ENCODE measurements around the gene ZIC5. TPM values are rescaled to one million over a fixed set of nuclear protein-coding genes. Genes with fewer than 3 reads are reported as not detected.
A peak's percentile ranks its signal among the peaks of the same experiment; 100 is the strongest.

ZIC5 gene
- total RNA-seq, 1 donor from 2014 or later = 15.1 TPM

DNA sequence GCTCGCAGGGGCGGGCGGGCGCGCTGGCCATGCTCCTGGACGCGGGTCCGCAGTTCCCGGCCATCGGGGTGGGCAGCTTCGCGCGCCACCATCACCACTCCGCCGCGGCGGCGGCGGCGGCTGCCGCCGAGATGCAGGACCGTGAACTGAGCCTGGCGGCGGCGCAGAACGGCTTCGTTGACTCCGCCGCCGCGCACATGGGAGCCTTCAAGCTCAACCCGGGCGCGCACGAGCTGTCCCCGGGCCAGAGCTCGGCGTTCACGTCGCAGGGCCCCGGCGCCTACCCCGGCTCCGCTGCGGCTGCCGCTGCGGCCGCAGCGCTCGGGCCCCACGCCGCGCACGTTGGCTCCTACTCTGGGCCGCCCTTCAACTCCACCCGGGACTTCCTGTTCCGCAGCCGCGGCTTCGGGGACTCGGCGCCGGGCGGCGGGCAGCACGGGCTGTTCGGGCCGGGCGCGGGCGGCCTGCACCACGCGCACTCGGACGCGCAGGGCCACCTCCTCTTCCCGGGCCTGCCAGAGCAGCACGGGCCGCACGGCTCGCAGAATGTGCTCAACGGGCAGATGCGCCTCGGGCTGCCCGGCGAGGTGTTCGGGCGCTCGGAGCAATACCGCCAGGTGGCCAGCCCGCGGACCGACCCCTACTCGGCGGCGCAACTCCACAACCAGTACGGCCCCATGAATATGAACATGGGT is 10.6 kb upstream of the ZIC5 start:
- peaks cover 18% of the 10 kb centered on the region for H3K36me3 Mint-ChIP-seq
- peaks cover 70% of the 10 kb centered on the region for H3K27me3 Mint-ChIP-seq
- peak overlapping the region; percentile 87 for H3K27ac Mint-ChIP-seq
- TF ChIP-seq, protein P1, sequence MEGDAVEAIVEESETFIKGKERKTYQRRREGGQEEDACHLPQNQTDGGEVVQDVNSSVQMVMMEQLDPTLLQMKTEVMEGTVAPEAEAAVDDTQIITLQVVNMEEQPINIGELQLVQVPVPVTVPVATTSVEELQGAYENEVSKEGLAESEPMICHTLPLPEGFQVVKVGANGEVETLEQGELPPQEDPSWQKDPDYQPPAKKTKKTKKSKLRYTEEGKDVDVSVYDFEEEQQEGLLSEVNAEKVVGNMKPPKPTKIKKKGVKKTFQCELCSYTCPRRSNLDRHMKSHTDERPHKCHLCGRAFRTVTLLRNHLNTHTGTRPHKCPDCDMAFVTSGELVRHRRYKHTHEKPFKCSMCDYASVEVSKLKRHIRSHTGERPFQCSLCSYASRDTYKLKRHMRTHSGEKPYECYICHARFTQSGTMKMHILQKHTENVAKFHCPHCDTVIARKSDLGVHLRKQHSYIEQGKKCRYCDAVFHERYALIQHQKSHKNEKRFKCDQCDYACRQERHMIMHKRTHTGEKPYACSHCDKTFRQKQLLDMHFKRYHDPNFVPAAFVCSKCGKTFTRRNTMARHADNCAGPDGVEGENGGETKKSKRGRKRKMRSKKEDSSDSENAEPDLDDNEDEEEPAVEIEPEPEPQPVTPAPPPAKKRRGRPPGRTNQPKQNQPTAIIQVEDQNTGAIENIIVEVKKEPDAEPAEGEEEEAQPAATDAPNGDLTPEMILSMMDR (conservative IDR thresholded peaks at IDR 0.05) = no peak
- DNase-seq (ENCODE audit: extremely low spot score, unreplicated experiment) = peak; percentile 72
- peak overlapping the region; percentile 88 for H3K4me3 Mint-ChIP-seq
- H3K9me3 Mint-ChIP-seq = no peaks in the 10 kb centered on the region
- peaks cover 4% of the 10 kb centered on the region for H3K4me1 Mint-ChIP-seq (ENCODE audit: unreplicated experiment)

DNA sequence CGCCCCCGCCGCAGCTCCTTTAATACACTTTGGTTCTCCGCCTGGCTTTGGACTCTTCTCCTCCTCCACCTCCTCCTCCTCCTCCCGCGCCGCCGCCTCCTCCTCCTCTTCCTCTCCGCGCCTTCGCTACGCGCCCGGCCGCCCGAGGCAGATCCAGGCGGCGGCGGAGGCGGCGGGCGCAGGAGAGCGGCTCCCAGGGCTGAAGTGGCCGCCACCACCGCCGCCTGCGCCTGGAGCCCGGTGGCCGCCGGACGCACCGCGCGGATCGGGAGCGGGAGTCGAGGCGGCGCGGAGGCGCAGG is 10.1 kb upstream of the ZIC5 start, which contains the start of gene ZIC2:
Gene ZIC2 (plus strand): TSS at position 50 of the 301 bp plus-strand sequence. CDS start 281 bp downstream, outside the sequence.
- H3K4me3 Mint-ChIP-seq = peak within 1 kb of the TSS; percentile 88
- no peaks in the 10 kb centered on the region for H3K9me3 Mint-ChIP-seq
- H3K27ac Mint-ChIP-seq = peak within 1 kb of the TSS; percentile 87
- H3K4me1 Mint-ChIP-seq (ENCODE audit: unreplicated experiment) = peaks cover 4% of the 10 kb centered on the region
- TF ChIP-seq, protein P1 (conservative IDR thresholded peaks at IDR 0.05) = no peak
- no peak for DNase-seq (ENCODE audit: extremely low spot score, unreplicated experiment)
- peaks cover 70% of the 10 kb centered on the region for H3K27me3 Mint-ChIP-seq
- peaks cover 17% of the 10 kb centered on the region for H3K36me3 Mint-ChIP-seq

DNA sequence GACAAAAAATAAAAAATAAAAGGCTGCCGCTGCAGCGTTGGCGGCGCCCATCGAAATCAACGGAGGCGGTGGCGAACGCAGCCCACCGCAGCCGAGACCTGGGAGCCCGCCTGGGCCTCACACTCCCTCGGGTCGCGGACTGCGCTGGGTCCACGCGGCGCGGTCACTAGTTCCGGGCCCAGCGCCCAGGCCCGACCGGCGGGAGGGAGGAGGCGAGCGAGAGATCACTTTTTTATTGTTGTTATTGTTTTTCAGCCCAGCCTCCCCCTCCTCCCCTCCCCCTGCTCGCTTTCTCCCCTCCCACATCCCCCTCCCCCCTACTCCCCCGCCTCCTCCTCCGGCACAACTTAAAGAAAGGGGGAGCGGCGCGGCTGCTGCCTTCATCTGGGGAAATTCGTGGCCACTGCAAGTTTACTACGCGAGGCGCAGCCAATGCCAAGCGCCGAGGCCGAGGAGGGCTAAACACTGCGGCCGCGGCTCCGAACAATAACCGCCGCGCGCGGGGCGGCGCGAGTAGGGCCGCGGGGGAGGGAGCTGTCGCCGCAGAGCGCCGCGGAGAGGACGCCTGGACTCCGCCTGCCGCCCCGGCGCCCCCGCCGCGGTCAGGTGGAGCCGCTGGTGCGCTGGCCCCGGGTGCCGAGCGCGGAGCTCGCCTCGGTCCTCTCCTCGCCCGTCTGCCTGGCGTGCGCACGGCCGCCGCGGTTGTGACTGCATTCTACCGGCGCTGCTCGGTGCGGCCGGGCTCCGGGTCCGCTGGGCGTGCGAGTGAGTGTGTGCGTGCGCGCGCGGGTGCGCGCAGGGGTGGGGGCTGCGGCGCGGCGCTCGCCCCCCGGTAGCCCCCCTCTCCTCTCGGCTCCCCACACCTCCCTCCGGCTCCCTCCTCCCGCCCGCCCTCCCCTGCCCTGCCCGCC is 9.5 kb upstream of the ZIC5 start:
- no peak overlapping the region for H3K27ac Mint-ChIP-seq
- H3K4me3 Mint-ChIP-seq = peak overlapping the region; percentile 78
- peaks cover 3% of the 10 kb centered on the region for H3K9me3 Mint-ChIP-seq
- H3K36me3 Mint-ChIP-seq = peaks cover 19% of the 10 kb centered on the region
- peaks cover 4% of the 10 kb centered on the region for H3K4me1 Mint-ChIP-seq (ENCODE audit: unreplicated experiment)
- H3K27me3 Mint-ChIP-seq = peaks cover 70% of the 10 kb centered on the region
- DNase-seq (ENCODE audit: extremely low spot score, unreplicated experiment) = peak; percentile 84
- TF ChIP-seq, protein P1 (conservative IDR thresholded peaks at IDR 0.05) = no peak

DNA sequence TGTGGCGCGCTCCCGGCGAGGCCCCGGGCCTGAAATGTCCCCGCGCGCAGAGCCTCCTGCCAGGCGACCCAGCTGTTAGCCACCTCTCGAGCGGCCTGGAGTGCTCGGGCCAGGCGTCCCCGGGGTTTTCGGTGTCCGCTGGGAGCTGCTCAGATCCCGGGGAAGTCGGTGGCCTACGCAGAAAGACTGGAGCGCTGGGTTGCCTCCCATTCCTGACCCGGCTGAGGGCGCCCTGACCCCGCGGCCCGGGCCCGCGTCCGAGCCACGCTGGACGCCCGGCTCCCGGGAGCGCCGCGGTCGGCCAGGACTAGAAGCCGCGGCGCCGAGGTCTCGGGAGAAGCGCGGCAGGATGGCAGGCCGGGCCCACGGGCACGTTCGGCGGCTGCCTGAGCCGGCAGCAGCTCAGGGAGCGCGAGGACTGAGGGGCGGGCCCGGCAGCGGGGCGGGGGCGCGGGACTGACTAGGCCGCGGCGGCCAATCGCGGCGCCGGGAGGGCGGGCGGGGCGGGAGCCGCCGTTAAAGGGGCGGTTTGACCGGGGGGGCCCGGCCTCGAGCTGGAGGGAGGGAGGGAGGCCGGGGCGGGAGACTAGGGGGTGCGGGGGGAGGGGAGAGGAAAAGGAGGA is 8.7 kb upstream of the ZIC5 start:
- TF ChIP-seq, protein P1 (conservative IDR thresholded peaks at IDR 0.05) = no peak

DNA sequence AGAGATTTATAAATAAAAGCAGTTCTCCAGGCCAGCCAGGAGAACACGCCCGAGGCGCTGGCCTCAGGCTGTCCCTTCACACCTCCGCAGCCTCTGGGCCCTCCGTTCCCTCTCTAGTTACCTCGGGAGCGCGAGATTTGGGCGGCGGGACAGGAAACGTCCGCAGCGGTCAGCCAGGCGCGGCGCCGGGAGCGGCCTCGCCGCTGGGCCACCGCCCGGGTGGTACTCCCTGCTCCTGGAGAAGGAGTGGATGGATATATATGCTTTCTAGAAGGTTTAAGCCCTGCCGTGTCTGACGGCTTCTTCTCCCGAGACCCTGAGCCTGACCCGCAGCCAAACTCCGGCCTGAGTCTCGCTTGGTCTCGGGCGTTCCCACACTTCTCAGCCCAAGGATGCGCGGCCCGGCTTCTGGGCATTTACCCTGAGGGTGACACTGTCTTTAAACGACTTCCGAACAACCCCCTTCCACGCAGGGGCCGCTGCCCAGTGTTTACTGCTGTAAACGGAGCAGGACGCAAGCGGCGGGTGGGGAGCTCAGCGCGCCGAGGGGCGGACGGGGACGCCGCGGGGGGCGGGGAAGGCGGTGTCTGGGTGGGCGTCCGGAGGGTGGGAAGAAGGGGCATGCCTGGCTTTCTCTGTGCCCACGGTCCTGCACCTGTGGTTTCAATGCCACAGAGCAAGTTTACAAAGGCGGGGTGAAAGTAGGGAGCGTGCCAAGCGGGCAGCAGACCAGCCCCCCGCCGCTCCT is 8.1 kb upstream of the ZIC5 start:
- no peak for DNase-seq (ENCODE audit: extremely low spot score, unreplicated experiment)
- Mint-ChIP-seq H3K9me3 (peaks cover 5% of the 10 kb centered on the region), H3K4me3 (peak overlapping the region; percentile 79), H3K4me1 (ENCODE audit: unreplicated experiment) (peaks cover 4% of the 10 kb centered on the region), H3K36me3 (peaks cover 17% of the 10 kb centered on the region), H3K27ac (no peak overlapping the region), H3K27me3 (peaks cover 74% of the 10 kb centered on the region)
- TF ChIP-seq, protein P1 (conservative IDR thresholded peaks at IDR 0.05) = no peak

More for the DNA sequence above, 8.7 kb upstream of the ZIC5 start:
- Mint-ChIP-seq H3K36me3 (peaks cover 17% of the 10 kb centered on the region), H3K4me1 (ENCODE audit: unreplicated experiment) (peaks cover 4% of the 10 kb centered on the region), H3K4me3 (peak overlapping the region; percentile 78), H3K9me3 (peaks cover 5% of the 10 kb centered on the region), H3K27ac (no peak overlapping the region), H3K27me3 (peaks cover 71% of the 10 kb centered on the region)
- peak; percentile 85 for DNase-seq (ENCODE audit: extremely low spot score, unreplicated experiment)
